H4 (cell line): ENCODE data around the gene ZPR1. TPM values are rescaled to one million over a fixed set of nuclear protein-coding genes. Genes with fewer than 3 reads are reported as not detected.
"Not testable (repeated sequence)": the region's sequence is repeated elsewhere in the genome, so short reads cannot be mapped to it uniquely, and the experiment has no call there.

Source experiments
- DNase-seq: peaks from one replicate; pipeline ENCODE4 v3.0.0-alpha.2; 2015; ENCODE audit warnings: low spot score
- total RNA-seq: library from RNA; depleted of rRNA; stranded (reverse); fragments of >200 nt; shearing (Covaris generic); gene quantifications from 2 replicates; pipeline ENCODE4 v1.2.3, GENCODE V29; 2014

ZPR1 gene
- total RNA-seq, 1 experiment from 2014 or later: 108 TPM

- DNase-seq: no peak
Observed at GRCh38 chr11:116825434-116825833, 37.6 kb upstream of the ZPR1 start.

GRCh38 chr11:116823031-116823843 lies 35.4 kb upstream of the ZPR1 start, which contains the start of gene APOA4:
TSS of gene APOA4 (minus strand) at chr11:116823304. CDS start at chr11:116823191, 113 bp downstream.
- DNase-seq: no peak

DNA sequence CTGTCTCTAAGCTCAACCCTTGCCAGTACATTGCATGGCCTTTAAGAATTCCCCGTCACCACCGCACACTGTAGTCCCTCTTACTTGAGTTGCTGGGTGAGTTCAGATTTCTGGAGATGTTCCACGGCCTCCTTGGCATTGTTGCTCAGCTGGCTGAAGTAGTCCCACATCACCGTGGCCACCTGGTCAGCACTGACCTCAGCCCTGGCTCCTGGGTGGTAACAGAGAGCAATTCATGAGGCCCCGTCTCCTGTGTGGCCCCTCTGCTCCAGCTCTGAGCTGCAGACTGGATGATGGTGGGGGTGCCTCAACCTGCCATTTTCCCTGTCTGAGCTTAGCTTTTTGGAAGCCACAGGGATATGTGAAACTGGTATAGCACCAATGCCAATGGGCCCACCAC lies 34.8 kb upstream of the ZPR1 start:
- no peak for DNase-seq

GRCh38 chr11:116821050-116821918 lies 33.5 kb upstream of the ZPR1 start:
- DNase-seq: no peak

DNA sequence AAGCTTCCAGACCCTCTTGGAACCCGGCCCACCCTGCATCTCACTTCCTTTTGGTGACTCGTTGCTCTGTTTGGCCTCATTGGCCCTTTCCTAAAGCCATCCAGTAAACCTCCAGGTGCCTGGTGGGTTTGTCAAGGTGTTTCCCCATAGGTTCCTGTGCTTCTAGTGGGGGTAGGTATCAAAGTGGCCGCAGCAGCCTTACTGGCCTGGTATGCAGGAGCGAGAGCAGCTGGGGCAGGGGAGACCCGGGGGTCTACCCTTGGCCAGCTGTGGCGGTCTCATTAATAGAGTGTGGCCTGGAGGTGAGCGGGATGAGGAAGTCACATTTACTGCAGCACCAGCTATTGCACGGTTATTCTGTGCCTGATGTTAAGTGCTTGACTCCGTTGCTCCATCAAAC lies 31.2 kb upstream of the ZPR1 start:
- no peak for DNase-seq

- DNase-seq: no peak
Observed at GRCh38 chr11:116814502-116814901, 26.7 kb upstream of the ZPR1 start.

- DNase-seq: no peak
Observed at GRCh38 chr11:116813781-116814471, 26.1 kb upstream of the ZPR1 start.

DNA sequence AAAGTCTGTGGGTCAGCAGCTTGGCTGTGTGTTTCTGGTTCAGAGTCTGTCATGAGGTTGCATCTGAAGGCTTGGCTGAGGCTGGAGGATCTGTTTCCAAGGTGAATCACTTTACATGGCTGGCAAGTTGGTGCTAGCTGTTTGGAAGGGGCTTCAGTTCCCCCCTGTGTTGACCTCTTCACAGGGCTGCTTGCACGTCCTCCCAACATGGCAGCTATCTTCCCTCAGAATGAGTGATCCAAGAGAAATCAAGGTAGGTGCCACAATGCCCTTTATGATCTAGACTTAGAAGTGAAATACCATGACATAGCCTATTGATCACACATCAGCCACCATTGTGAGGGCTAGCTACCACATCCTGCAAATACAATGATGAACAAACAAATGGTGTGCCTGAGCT lies 25.3 kb upstream of the ZPR1 start:
- DNase-seq: no peak

- DNase-seq: no peak
Observed at GRCh38 chr11:116812109-116812508, 24.3 kb upstream of the ZPR1 start.

DNA sequence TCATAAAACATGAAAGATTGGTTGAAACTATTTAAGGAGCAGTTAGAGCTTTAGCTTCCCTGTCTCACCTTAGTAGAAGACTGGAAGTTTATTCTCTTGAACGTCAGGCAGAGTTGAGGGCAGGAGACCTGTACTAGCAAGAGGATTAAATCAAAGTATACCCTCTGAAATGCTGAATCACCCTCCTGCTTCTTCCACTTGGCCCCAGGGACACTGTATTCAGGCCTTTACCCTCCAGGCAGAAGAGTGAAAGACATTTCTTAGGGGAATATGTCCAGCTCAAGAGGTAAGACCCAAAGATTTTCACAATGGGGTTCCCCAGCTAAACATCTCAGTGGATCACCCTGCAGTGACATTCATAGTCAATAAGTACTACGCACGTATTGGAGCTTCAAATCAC lies 23.4 kb upstream of the ZPR1 start:
- DNase-seq: no peak

DNA sequence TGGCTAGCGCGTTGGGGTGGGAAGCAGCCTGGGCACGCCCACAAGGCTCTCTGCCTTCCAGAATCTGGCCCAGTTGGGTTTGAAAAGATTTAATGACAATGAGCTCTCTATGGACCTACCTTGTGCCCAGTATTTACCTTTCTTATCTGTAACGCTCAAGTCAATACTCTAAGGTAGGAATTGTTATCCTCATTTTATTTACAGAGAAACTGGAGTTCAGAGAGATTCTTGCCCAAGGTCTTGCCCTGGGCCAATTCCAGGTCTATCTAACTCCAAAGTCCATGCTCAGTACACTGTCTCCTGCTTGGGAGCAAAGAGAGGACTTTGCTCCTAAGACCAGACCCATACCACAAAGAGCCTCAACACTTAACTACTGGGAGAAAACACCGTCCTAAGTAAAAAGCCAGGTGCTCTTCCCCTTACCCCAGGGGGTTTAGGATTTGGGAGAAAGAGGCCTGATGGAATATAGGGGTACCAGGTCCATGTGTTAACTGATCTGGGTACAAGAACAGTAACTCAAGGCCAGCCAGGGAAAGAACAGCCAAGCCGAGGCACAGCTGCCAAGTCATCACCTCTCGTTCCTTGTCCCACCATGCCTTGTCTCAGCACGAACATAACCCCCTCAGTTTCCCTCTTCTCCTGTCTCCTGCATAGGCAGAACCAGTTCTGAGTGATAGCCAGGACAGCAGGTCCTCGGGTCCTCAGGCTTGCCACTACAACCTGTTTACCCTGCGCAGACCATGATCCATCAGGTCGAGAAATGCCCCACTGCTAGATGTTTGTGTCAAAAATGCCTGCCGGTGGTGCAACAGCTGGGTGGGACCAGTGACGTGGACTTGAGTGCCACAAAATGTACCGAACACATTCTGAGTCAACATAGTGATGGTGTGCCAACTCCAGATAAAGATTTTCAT lies 20.7 kb upstream of the ZPR1 start:
- no peak for DNase-seq

DNA sequence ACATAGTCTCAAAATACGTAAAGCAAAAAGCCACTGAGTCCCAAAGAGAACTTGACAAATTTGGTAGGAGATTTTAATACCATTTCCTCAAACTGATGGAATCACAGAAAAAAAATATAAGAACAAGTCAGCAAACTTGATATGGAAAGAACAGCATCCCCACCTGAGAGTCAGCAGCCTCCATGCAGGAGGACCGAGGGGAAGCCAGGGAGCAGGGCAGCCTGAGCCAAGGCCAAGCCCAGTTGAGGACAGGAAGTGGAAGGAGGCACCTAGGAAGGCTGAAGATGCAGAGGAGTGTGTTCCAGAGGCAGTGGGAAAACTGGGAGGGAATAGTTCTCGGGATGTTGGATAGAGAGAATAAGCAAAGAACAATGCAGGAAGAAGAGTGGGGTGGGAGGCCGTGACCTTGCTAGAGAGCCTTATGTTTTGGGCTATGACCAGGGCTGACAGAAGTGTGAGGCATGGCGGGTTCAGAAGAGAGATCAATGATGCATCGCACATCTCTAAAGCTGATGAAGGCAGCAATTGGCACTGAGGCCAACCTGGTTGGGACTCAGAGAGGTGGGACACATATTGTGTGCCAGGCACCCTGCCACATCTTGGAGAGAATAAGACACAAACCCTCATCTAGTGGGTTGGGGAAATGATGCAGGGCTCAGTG lies 19.9 kb upstream of the ZPR1 start:
- DNase-seq: no peak

DNA sequence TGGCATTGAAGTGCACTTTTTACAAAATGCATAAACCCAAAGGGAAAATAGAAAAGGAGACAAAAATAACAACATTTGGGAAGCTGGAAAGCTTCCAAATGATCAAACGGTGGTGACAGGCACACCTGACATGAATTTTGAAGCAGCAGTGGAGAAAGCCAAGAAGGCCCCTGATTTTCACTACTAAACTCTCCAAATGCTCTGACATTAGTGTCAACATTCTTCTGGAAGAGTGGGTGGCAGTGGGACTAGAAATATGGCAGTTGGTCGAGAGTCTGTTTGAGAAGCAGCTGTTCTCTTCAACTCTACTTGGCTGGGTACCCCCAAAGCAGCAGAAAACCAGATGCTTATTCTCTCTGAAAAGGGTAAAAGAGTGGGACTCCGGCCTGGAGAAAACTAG lies 16.2 kb upstream of the ZPR1 start:
- no peak for DNase-seq

GRCh38 chr11:116801662-116802061 lies 13.8 kb upstream of the ZPR1 start:
- DNase-seq: not testable (repeated sequence)

- no peak for DNase-seq
Observed at GRCh38 chr11:116800610-116801009, 12.8 kb upstream of the ZPR1 start.

- no peak for DNase-seq
Observed at GRCh38 chr11:116798368-116798767, 10.5 kb upstream of the ZPR1 start.

- no peak for DNase-seq
Observed at GRCh38 chr11:116797816-116798215, 10.0 kb upstream of the ZPR1 start.

DNA sequence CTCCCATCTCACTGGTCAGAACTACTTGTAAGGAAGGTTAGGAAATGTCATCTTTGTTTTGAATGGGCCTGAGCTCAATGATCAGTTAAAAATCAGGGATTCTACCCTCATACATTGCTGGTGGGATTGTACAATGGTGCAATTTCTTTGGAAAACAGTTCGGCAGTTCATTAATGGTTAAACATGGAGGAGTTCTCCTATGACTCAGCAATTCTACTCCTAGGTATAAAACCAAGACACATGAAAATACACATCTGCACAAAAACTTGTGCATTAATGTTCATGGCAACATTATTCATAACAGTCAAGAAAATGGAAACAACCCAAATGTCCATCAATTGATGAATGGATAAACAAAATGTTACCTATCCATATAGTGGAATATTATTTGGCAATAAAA lies 8.7 kb upstream of the ZPR1 start:
- DNase-seq: no peak

- no peak for DNase-seq
Observed at GRCh38 chr11:116794851-116795250, 7.0 kb upstream of the ZPR1 start.

- no peak for DNase-seq
Observed at GRCh38 chr11:116793772-116794097, 5.9 kb upstream of the ZPR1 start.
